Activated CD8-positive, alpha-beta memory T cell treated with anti-CD3 and anti-CD28 coated beads, Interleukin-2, amount 50 U/mL, for 1 hour (primary cell): ENCODE data around the gene URI1.
"Not testable (repeated sequence)": the region's sequence is repeated elsewhere in the genome, so short reads cannot be mapped to it uniquely, and the experiment has no call there.

ENCODE experiments used
- DNase-seq: peaks from one replicate; pipeline ENCODE4 v3.0.0-alpha.2; 2020; ENCODE audit errors: extremely low read depth

Gene URI1, protein sequence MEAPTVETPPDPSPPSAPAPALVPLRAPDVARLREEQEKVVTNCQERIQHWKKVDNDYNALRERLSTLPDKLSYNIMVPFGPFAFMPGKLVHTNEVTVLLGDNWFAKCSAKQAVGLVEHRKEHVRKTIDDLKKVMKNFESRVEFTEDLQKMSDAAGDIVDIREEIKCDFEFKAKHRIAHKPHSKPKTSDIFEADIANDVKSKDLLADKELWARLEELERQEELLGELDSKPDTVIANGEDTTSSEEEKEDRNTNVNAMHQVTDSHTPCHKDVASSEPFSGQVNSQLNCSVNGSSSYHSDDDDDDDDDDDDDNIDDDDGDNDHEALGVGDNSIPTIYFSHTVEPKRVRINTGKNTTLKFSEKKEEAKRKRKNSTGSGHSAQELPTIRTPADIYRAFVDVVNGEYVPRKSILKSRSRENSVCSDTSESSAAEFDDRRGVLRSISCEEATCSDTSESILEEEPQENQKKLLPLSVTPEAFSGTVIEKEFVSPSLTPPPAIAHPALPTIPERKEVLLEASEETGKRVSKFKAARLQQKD

DNA sequence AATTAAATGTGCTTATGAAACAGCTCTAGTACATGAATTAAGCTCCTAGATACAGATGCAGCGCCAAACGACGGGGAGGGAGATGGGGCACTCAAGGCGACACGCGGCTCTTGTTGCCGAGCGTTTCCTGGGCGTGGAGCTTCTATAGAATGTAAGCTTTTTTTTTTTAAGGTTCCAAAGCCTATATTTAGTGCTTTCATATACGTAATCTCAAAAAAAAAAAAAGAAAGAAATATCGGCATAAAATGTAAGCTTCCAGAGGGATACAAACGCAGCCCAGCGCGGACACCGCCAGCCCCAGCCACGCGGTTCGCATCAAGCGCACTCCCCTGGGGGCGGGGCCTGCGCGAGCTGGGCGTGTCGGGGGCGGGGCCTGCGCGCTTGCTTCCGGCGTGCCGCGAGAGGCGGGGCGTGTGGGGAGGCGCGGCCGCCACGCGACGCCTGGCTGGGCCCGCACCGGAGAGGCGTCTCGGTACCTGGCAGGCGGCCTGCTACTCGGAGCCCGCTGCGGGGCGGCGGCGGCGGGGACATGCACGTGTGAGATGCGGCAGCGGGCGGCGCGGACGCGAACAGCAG lies at the start of gene URI1:
Gene URI1 (plus strand): TSS at position 412 of the 576 bp plus-strand sequence. CDS start 309 bp downstream, outside the sequence.
- peak; percentile 58 for DNase-seq

DNA sequence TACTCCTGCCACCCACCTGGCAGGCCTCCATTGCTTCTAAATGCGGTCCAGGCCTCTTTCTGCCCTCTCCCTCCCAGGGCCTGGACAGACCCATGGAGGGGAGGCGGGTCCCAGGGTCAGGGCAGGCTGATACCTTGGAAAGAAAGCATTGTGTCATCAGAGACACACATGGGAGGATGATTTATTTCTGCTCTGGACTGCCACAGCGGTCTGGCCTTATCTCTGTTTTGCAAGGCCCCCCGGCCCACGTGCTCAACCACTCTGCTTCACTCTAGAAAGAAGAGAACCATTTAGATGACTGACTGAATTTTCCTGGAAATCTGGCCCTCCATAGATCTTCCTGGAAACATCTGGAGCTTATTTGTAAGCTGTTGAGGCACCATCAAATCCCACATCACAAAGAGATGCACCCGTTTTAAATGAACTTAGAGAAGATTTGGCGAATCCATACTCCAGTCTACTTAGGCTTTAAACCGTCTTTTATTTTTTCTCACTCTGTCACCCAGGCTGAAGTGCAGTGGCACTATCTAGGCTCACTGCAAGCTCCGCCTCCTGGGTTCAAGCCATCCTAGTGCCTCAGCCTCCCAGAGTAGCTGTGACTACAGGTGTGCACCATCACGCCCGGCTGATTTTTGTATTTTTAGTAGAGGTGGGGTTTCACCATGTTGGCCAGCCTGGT lies 48.3 kb upstream of the URI1 start:
- no peak for DNase-seq

DNA sequence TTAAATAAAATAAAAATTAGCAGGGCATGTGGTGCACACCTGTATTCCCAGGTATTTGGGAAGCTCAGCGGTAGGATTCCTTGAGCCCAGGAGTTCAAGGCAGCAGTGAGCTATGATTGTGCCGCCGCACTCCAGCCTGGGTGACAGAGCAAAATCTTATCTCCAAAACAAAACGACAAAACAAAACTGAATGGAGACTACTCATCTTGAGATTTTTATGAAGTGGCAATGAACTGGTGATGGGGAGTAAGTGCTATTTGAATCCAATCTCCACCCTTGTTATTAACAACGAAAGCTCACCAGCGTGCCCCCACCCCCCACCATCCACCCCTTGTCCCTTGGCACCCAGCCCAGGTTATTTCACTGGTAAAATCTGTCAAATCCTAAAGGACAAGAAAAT lies 45.2 kb upstream of the URI1 start:
- no peak for DNase-seq

DNA sequence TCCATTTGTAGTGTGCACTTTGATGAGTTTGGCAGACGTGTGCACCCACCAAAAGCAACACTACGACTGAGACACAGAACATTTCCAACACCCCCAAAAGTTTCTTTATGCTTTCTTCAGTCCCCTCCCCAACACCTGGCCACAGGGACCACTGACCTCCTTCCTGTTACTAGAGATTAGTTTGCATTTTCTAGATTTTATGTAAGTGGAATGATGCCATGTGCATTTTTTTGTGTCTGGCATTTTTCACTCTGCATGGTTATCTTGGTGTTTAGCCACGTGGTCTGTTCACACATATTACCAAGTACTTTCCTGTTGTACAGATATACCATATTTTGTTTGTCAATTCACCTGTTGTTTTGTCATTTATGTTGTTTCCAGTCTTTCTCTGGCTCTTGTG lies 44.6 kb upstream of the URI1 start:
- no peak for DNase-seq

DNA sequence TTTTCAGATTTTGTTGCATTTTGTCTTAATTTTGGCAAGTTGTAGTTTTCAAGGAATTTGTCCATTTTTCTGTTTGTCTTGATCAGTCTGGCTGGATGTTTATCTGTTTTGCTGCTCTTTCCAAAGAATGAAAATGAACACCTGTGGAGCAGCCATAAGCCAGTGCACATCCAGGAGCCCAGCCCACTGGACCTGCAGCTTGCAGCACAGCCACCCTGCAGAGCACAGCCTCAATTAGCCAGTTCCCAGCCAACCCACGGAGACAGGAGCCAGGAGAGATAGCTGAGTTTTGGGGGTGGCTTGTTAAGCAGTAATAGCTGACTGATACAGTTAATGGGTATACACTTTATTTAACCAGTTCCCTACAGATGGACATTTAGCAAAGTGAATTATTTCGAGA lies 38.0 kb upstream of the URI1 start:
- DNase-seq, result no peak

DNA sequence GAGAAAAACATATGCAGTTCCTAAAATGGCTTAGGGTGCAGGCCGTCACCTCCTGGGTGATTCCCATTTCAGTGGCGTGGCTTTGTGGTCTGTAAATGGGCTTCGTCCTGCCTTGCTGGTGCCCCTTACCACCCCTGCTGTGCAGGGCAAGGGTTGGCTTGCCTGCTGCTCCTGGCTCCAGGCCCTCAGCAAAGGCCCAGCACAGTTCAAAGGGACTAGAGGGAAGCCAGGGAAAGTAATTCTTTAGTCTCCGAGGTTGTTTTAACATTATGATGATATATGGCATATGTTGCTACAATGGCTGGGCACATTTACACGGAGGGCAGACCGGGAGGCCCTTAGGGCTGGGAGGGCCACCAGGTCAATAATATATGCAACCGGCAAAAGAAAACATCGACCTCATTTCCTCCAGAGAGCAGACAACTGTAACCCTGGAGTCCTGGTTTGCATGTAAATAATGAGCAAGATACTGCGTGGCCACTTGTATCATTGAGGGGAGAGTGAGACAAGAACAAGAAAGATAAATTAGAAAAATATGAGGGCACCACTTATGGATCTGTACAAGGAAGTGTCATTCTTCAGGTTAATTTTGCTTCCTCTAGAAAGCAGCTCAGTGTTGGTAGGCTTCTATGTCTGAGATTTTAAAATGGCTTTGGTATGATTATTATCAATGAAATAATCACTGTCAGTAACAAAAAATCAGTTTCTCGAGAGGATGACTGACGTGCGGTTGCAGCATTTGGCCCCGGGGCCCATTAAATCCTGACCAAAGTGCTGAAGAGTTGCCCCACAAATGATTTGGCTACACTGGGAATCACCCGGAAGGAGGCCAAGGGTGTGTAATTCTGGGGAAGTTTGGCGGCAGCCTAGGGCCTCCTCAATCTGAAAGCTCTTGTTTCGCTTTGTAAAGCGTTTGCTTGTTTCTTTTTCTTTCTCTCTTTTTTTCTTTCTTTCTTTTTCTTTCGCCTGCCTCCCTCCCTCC lies 32.8 kb upstream of the URI1 start:
- DNase-seq, result no peak

DNA sequence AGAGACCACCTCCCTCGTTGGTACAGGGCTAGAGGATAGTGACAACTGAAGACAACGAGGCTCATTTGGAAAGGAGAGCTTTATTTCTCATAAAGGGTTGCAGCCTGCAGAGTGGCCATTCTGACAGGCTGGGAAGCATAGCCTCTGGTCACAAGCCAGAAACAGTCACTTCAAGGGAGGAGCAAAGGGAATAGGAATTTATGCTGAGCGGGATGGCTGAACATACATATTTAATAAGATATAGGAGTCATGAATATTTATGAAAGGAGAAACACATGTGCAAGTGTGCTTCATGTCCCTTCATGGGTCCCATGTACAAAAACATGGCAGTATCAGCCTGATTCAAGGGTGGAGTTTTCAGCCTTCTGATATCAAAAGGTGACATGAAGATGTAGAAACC lies 27.1 kb upstream of the URI1 start:
- no peak for DNase-seq

DNA sequence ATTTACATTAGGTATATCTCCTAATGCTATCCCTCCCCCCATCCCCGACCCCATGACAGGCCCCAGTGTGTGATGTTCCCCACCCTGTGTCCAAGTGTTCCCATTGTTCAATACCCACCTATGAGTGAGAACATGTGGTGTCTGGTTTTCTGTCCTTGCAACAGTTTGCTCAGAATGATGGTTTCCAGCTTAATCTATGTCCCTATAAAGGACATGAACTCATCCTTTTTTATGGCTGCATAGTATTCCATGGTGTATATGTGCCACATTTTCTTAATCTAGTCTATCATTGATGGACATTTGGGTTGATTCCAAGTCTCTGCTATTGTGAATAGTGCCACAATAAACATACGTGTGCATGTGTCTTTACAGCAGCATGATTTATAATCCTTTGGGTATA lies 26.2 kb upstream of the URI1 start:
- DNase-seq, result not testable (repeated sequence)

DNA sequence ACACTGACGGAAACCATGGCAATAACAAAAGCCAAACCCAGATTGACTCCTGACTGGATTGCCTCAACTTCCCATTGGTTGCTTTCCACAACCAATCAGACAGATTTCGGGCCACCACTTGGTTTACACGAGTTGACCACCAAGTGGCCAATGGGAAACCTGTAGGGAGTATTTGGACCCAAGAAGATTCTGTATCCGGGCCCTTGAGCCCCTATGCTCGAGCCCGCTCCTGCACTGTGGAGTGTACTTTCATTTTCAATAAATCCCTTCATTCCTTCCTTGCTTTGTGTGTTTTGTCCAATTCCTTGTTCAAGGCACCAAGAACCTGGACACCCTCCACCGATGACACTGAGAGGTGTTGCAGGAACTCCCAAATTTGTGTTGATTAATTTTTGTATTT lies 24.1 kb upstream of the URI1 start:
- DNase-seq, result no peak

DNA sequence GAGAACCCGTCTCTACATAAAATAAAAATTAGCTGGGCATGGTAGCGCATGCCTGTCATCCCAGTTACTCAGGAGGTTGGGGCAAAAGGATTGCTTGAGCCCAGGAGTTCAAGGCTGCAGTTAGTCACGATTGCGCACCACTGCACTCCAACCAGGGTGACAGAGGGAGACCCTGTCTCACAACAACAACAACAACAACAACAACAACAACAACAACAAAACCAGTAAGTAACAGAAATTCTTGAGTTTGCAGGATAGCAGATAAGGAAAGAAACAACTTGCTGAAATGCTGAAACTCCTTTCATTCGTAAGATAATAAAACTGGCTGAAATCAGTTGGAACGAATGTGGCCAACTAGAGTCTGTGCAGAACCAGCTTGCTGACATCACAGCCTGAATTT lies 23.1 kb upstream of the URI1 start:
- DNase-seq, result no peak

DNA sequence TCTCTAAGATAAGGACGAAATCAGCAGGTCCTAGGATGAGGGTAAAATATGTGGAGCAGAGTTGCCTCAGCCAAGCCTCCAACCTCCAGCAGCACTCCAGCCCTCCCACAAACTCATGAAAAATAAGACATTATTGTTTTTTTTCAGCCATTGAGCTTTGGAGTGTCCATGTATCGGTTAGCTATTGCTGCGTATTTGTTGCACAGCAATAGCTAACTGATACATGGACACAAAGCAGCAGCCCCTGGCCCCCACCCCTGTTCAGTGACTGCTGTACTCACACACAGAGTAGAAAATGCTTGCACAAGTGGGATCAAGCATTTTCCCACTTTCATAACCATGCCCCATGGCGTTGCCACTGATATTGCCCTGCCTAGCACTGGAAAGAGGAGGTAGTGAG lies 19.1 kb upstream of the URI1 start:
- no peak for DNase-seq

DNA sequence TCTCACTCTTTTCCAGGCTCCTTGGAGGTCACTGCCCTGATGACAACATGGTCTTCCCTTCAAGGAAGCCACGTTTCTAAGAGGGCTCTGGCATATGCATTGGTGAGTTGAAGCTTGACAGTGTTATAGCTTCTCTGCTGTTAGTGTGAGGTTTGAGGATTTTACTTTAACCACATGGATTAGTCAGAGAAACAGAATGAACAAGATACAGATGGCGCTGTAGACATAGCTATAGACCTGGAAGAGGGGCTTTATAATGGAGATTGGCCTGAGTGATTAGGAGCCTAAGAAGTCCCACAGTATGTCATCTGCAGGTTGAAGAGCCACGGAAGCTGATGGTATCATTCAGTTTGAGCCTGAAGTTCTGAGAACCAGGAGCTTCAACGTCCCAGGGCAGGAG lies 18.4 kb upstream of the URI1 start:
- no peak for DNase-seq

DNA sequence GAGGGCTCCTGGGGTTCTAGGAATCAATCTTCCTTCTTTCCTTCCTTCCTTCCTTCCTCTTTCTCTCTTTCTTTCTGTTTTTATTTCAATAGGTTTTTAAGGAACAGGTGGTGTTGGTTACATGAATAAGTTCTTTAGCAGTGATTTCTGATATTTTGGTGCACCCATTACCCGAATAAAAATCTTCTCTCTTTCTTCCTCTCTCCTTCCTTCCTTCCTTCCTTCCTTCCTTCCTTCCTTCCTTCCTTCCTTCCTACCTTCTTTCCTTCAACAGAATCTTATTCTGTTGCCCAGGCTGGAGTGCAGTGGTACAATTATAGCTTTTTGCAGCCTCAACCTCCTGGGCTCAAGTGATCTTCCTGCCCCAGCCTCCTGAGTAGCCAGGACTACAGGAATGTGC lies 16.0 kb upstream of the URI1 start:
- no peak for DNase-seq

DNA sequence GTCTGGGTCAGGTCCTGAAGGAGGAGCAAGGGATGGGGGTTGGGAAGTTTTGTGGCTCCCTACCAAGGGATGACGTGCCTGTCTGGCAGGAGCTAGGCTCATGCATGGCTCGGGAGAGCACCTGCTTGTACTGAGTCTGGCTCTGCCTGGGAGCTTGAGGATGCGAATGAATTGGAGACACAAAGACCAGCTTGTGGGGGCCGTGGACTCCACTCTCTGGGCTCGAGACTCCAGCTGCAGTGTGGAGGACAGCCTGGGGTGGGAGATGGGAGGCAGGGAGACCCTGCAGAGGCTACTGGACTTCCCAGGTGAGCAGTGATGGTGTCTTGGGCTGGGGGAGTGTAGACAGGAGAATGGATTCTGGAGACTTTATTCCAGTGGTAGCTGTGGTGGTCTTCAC lies 15.2 kb upstream of the URI1 start:
- DNase-seq, result no peak

DNA sequence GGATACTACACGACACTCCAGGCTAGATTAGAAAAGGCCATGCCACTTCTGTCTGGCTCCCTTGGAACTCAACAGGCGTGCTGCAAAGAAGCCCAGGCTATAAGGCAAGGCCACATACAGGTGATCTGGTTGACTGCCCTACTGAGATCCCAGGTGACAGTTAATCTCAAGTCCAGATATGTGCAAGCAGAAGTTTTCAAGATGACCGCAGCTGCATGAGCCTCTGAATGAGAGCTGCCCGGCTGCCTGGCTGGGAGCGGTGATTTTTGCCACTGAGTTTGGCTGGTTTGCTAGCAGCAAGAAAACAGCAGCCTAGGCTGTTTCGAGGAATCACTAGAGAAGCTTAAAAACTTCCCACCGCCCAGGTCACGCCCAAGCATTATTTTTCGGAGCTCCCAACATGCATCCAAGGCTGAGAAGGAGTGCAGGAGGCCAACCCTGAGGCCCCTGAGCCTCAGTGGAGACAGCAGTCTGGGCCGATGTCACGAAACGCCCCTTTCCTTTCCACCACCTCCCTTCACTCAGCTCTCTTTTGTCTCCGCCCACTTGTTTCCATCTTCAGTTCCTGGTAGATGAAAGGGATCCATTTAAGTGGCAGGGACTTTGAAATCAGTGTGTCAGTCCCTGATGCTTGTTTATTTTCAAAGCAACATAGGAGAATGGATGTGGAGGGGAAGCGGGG lies 14.0 kb upstream of the URI1 start:
- no peak for DNase-seq

DNA sequence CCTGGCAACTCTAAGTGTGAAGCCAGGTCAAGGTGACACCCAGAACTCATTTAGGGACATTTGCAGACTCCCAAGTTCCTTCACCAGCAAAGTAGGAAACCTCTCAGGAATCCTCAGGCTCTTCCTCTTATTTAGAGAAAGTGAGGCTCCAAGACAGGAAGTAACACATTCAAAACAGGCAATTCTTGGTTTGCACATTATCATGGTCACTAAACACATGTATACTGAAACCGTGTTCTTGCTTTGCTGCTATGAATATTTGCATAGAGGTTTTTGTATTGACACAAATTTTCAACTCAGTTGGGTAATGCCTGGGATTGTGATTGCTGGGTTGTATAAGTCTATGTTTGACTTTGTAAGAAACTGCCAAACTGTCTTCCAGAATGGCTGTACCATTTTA lies 13.2 kb upstream of the URI1 start:
- no peak for DNase-seq

DNA sequence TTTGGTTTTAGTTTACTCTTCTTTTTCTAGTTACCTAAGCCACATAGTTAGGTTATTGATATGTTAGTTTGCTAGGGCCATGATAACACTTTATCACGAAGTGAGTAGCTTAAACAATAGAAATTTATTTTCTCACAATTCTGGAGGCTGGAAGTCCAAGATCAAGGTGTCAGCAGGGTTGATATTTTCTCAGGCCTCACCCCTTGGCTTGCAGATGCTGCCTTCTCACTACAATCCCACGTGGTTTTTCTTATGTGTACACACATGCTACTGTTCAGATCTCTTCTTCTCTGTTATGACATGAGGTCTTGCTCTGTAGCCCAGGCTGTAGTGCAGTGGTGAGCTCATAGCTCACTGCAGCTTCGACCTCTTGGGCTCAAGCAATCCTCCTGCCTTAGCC lies 7.8 kb upstream of the URI1 start:
- no peak for DNase-seq

DNA sequence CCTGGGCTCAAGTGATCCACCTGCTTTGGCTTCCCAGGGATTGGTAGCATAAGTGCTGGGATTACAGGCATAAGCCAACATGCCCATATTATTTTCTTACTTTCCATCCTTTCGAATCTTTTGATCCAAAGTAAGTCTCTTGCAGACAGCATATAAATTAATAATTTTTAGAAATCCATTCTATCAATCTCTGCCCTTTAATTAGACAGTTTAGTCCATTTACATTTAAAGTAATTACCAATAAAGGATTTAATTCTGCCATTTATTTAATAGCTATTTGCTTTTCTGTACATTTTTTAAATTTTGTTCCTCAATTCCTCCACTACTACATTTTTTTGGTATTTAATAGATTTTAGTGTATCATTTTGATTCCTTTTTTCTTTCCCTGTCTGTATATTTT lies 7.3 kb upstream of the URI1 start:
- DNase-seq, result no peak

DNA sequence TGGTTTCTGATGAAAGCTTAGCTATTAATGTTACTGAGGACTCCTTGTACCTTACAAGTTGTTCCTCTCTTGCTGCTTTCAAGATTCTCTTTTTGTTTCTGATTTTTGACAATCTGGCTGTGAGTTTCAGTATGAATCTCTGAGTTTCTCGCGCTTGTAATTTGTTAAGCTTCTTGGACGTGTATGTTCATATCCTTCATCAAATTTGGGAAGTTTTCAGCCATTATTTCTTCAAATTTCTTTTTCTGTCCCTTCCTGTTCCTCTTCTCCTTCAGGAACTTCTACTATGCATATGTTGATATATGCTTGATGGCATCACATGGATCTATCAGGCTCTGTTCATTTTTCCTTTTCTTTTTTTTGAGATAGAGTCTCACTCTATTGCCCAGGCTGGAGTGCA lies 5.6 kb upstream of the URI1 start:
- no peak for DNase-seq

DNA sequence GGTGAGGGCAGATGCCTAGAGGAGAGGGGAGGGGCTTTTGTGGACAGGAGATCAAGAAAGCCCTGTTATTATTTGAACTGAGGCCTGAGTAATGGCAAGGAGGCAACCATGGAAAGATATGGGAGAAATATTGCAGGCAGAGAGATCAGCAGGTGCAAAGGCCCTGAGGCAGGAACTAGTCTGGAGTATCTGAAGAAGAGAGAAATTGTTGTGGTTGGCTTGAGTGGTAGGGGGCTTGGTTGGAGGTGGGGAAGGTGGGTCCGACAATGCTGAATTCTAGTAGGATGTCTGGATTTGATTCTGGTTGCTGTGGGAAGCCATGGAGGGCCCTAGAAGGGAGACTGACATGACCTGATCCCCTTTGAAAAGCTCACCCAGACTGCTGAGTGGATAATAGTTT lies 2.4 kb upstream of the URI1 start:
- DNase-seq, result no peak

DNA sequence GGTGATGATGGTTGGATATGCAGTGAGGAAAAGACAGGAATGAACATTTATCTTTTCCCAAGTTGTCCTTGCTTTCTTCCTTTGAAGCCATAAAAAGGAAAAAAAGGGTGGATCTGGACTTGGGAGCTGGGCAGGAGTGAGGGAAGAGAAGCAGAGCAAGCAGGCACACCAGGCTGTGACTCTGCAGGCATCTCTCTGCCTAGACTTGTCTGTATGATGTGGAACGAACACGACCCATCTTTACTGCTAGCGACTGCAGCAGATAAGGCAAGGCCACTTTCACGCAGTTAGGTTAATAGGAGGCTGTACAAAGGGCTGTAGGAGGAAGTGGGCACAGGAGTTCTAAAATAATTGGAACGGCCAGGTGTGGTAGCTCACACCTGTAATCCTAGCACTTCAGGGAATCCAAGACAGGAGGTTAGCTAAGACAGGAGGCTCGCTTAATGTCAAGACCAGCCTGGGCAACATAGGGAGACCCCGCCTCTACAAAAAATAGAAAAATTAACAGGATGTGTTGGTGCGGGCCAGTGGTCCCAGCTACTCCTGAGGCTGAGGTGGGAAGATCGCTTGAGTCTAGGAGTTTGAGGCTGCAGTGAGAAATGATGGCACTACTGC lies 961 bp upstream of the URI1 start:
- no peak for DNase-seq
